Measurements from ENCODE around the gene GSG1.

The GSG1 gene

GRCh38 chr12:13103391-13104033, at the start of gene GSG1:
TSS of gene GSG1 (minus strand) at chr12:13103667. CDS start at chr12:13103512, 155 bp downstream.
- no peak for DNase-seq

GRCh38 chr12:13153180-13153579, 49.7 kb upstream of the GSG1 start:
- no peak for DNase-seq

GRCh38 chr12:13152756-13153155, 49.3 kb upstream of the GSG1 start:
- no peak for DNase-seq

DNA sequence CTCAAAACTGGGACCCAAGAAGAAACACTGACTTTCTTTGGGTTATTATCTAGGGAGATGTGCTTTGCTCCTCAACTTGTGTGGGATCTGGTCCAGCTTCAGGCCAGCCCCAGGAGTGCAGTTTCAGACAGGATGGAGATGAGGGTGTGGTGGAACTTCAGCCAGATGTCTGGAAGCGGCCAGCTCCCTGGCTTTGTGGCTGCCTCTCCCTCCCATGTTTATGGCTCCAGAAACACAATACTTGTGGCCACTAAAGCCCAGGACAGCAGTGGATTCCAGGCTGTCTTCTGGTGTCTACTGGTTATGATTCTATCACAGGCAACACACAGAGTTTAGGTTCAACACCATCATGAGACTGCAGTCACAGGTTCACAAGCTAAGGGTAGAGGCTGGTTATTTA, 48.8 kb upstream of the GSG1 start:
- DNase-seq, result no peak

DNA sequence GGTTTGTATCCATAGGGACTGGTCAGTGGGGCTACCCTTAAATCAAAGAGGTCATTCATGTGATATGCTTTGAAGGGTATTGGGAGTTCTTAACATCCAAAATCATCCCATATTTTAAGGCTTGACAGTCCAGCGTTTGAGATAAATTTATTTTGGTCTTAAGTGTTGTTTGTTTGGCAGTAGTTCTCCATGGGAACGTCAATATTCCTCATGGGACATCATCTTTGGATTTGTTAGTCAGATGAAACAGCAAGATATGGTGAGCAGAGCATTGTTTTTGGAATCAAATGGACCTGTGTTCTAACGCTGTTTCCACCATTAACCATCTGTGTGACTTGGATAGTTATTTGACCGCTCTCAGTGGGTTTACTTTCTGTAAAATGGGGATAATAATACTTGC, 45.9 kb upstream of the GSG1 start:
- DNase-seq, result no peak

DNA sequence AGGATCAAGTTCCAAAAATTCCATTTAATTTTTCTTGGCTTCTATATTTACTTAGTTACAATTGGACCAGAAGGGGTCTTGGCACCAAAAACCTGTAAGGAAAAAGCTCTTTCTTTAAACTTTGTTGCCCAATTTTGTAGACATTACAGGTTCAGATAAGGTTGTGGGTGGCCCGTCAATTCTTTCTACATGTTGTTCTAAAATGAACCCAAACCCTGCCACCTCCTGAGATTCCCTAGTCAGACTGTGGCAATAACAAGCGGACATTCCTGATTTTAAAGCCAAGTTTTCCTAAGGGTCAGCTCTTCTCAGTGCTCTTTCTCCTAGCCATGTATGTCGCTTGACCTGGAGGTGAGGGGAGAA, 45.0 kb upstream of the GSG1 start:
- no peak for DNase-seq

DNA sequence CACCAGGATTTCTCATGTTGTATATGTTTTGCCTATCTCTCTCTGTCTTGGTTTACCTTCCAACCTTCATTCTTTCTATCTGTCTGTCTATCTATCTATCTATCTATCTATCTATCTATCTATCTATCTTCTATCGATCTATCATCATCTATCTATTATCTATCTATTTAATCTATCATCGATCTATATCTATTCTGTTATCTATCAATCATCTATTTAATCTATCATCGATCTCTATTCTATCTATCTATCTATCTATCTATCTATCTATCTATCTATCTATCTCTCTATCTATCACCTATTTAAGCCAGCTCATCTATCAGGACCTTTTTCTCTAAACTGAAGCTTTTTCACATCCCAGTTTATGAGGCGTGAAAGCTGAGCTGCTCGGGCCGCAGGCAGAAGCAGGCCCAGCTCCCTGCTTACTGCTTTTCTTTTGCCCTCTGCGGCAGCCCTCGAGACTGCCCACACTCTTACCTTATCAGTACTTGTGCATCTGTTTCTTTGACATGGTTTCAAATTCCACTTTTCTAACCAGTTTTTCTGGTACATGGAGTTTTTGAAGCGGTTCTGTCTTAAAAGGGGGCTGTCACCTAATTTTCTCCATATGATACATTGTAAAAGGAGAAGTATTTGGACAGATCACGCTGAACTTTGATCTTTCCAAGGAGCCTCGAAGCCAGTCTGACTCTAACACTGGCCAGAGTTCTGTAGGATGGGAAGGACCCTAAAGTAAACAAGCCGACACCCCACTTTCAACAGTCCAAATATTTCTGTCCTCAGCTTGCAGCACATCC, 44.4 kb upstream of the GSG1 start:
- no peak for DNase-seq

- DNase-seq, result no peak
These were observed 43.0 kb upstream of the GSG1 start for GRCh38 chr12:13146336-13146938.

DNA sequence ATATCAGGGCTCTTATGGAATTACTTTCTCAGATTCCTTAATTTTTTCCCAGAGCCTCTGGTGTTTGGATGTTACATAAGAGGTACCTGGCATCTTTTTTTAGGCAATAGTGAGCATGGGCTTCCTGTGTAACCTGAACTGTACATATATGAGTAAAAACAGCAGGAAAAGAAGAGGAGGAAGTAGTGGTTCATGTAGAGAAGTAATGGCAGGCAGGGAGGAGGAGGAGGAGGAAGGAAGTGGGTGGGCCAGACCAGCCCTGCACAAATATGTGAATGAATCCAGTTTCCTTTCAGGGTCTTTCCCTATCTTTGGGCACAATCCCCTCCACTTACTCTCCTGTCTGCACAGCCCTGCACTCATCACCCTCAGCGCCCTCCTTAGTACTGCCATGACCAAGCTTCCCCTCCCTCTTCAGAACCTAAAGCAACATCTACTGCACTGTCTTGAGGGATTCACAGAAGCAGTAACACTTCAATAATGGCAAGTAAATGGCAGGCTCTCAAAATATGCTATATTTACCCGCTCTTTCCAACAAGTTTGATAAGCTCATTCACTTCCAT, 40.9 kb upstream of the GSG1 start:
- DNase-seq, result no peak

DNA sequence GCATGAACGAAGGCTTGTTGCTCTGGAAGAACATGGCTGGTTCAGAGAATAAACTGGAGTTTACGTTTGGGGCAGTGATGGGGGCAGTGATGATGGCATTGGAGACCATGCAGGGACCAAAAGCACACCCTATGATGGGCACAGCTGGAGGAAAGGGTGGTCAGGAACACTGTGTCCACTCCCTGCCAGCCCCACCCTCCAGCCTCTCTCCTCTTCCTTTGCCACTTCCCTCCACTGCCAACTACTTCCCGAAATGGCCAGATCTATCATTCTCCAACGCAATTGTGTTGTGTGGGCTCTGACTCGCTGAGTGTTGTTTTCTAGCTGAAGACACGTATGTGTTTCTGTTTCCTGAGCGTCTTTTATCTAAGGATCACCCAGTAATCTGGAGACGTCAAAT, 39.3 kb upstream of the GSG1 start:
- DNase-seq, result no peak

DNA sequence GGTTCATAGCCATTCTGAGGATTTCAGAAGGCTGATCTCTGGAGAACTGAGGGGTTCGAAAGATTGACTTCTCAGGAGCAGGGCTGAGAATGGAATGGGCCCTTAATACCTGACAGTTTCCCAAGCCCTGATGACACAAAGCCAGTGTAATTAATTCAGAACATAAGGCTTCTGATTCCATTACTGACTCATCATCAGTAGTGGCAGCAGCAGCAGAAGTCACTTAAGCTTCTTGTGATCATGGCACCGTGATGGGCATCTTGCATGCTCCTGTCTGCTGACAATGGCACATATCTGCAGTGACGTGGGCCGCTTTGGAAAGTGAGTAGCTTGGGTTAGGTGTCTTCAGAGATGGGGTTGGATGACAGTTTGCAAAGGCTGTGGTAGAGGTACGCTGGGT, 38.2 kb upstream of the GSG1 start:
- no peak for DNase-seq

DNA sequence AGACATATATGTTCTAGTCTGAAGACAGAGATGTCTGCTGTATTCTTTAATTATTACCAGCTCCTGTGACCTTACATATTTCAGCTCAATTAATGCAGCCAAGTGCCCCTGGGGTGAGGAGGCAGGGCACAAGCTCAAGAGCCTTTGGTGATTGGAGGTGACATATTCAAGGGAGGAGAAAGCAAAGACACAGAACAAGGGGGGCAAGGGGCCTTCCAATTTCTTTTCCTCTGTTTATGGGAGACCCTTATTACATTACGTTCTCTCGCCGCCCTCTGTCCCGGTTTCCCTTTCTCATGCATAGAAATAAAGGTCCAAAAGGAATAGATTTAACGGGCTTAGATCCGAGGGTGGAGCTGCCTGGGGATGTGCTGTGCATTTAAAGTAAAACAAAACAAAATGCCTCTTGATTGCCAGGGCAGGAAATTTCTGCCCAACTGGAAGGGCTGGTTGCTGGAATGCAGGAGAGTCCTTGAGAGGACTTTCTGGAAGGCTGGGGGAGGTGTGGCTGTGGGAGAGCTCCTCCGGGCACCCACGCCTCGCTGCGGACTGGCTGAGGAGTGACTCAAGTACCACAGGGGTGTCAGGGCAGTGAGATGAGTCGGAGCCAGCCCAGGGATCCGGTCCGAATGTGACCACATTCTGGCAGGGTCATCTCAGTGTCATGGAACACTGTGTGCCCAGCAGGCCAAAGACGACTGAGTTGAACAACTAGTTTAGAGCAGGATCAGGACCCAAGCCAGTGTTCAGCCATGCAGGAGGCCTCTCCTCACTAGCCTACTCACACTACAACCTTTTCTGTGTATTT, 32.1 kb upstream of the GSG1 start:
- DNase-seq, result no peak

GRCh38 chr12:13133886-13134285, 30.4 kb upstream of the GSG1 start:
- DNase-seq, result no peak

DNA sequence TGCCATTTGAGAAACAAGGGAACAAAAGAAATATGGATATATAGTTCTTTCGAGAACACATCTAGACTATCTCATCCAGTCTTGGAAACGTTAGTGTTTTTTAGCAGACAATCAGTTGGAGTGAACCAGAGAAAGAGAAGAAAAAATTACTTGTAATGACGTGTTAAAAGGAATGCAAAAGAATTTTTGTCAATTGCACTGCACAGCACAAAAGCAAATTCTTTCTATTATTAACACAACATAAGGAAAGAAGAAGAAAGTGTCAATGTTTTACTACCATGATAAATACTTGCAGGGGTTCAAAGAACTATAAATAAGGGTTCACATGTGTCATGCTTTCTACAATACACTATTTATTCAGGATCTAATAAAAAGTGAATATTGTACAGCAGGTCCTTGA, 27.5 kb upstream of the GSG1 start:
- no peak for DNase-seq

DNA sequence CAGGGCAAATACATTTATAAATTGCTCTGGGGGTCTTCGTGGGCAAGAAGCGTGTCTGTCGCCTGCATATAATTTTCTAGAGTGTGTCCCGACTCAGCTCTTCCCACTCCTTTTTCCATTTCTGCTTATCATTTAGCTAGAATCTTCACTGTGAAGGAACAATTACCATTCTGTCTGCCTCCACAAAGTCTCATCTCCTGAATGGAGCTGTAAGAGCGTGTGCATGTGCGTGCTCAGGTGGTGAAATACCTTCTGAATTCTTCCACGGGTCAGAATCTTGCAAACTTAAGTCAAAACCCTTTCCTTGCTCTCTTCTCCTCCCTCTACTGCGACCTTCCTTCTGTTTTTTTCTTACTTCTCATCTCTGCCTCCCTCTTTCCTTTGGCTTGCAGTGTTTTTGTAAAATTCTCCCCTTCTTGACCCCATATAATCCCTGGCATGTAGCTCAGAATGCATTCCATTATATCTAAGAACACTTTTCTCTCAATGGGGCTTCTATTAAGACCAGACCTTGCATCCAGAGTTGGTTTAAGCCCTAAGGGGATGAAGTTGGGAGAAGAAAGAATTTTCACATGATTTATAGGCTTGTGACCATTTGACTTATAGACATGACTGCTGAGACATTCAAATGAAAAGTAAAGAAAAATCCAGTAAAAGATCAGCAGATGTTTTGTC, 25.0 kb upstream of the GSG1 start:
- no peak for DNase-seq

DNA sequence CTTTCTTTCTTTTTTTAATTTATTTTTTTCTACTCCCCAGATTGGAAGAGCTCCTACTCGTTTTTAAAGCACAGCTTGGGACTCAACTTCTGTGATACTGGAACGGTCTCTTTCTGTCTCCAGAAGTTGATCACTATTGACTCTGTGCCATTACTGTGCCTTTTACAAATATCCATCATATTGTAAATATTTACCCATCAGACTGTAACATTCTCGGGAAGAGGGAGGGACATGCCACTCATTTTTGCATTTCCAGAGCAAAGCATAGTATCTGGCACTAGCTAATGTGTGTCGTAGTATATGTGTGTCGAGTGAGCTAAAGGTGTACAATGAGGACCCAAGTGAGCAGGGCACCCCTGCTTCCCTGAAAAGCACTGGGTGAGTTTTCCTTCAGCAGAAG, 24.0 kb upstream of the GSG1 start:
- no peak for DNase-seq

GRCh38 chr12:13126494-13126893, 23.0 kb upstream of the GSG1 start:
- no peak for DNase-seq

GRCh38 chr12:13125996-13126395, 22.5 kb upstream of the GSG1 start:
- no peak for DNase-seq

DNA sequence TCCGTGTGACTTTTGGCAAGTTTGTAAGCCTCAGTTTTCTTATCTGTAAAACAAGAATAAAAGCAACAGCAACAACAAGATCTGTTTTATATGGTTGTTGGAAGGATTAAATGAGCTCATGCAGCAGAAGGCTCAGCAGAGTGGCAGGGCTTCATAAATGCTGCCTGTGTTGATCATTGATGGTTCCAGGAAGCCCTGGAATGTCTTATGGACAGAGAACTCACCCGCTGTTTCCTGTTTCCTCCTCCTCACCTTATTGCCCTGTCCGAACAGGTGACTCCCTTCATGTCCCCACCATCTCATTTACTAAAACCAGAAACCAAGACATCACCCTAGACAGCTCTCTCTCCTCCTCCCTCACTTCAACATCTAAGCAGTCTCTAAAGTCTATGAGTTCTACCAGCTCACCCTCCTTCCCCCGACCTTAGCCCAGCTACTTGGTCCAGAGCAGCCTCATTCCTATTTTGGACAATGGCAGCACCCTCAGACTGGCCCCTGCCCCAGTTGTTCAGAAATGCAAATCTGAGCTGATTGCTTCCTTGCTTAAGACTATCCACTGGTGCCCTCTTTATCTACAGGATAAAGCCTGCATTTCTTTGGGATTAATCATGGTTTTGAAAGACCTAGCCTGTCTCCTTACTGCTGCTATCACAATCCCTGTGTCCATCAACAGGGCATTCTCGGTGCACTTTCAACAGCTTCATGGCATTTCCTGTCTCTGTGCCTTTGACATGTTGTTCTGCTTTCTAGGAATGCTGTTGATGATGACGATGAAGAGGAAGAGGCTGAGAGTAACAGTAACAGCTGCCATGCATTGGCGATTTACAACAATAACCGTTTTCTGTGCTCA, 21.4 kb upstream of the GSG1 start:
- no peak for DNase-seq

- no peak for DNase-seq
These were observed 18.1 kb upstream of the GSG1 start for GRCh38 chr12:13121568-13121967.

DNA sequence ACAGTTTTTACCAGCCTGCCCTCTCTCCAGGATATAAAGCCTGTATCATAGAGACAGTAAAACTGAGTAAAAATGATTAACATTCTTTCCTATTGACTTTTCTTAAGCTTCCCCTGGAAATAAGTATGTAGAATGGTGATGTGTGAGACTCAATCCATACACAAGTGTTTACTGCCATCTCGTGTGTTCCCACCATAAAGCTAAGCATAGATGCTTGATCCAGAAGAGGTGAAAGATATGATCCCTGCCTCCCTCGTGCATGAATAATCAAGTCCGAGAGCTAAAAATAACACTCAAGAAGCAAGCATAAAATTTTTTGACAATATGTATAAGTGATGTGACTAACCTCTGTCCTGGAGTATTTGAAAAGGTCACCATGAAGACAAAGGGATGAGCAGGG, 16.9 kb upstream of the GSG1 start:
- DNase-seq, result no peak

GRCh38 chr12:13119826-13120225, 16.4 kb upstream of the GSG1 start:
- no peak for DNase-seq

Data from NCI-H1694 treated with DMSO at 0.1 percent for 48 hours (cell line).